ENCODE data around the gene LUC7L3. TPM values are rescaled to one million over a fixed set of nuclear protein-coding genes. Genes with fewer than 3 reads are reported as not detected.
"Not testable (repeated sequence)": the region's sequence is repeated elsewhere in the genome, so short reads cannot be mapped to it uniquely, and the experiment has no call there.

The LUC7L3 gene
- total and polyA plus RNA-seq, 5 donors: 61.7 to 76.7 (median 67.5) TPM

DNA sequence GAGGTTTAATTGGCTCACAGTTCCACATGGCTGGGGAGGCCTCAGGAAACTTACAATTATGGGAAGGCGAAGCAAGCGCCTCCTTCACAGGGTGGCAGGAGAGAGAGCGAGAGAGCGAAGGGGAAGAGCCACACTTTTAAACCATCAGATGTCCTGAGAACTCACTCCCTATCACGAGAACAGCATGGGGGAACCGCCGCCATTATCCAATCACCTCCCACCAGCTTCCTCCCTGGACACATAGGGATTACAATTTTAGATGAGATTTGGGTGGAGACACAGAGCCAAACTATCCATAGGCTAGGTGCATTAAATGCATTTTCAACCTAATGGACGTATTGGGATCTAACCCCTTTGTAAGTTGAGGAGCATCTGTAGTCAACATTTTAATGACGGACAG lies 6.8 kb upstream of the LUC7L3 start:
- H3K4me3 ChIP-seq (ENCODE audit: low read length): no peak overlapping the region
- intact Hi-C loops (cut with DNase I): no loop called here
- no peak overlapping the region for H3K27ac ChIP-seq (ENCODE audit: low read length)
- H3K9me3 ChIP-seq (ENCODE audit: control insufficient read depth, low read length): no peaks in the 10 kb centered on the region
- WGBS: 75% methylated on average over 9 of the region's 9 CpGs
- ATAC-seq (no peak), DNase-seq (no peak)
- no peaks in the 10 kb centered on the region for H3K27me3 ChIP-seq (ENCODE audit: control insufficient read depth, insufficient read depth)
- H3K4me1 ChIP-seq (ENCODE audit: control insufficient read depth, insufficient read depth, low read length): peaks cover 7% of the 10 kb centered on the region

DNA sequence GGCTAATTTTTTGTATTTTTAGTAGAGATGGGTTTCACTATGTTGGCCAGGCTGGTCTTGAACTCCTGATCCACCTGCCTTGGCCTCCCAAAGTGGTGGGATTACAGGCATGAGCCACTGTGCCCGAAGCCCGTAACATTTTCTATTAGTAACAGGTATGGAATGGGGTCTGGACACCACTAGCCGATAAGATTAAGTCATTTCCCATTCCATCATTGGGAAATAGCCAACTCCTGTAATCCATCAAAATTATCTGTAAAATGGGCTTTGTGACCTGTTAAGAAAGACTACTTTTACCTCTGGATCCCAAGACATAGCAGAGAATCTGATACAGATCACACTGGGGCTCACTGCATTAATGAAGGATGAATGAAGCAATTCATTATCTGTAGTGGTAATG lies 3.9 kb upstream of the LUC7L3 start:
- intact Hi-C loops (cut with DNase I): no loop called here
- WGBS: 81% methylated on average over 3 of the region's 3 CpGs
- Histone ChIP-seq H3K4me1 (ENCODE audit: control insufficient read depth, insufficient read depth, low read length) (peaks cover 2% of the 10 kb centered on the region), H3K27ac (ENCODE audit: low read length) (no peak overlapping the region), H3K27me3 (ENCODE audit: control insufficient read depth, insufficient read depth) (no peaks in the 10 kb centered on the region), H3K4me3 (ENCODE audit: low read length) (no peak overlapping the region), H3K9me3 (ENCODE audit: control insufficient read depth, low read length) (no peaks in the 10 kb centered on the region)
- no peak for ATAC-seq
- no peak for DNase-seq

DNA sequence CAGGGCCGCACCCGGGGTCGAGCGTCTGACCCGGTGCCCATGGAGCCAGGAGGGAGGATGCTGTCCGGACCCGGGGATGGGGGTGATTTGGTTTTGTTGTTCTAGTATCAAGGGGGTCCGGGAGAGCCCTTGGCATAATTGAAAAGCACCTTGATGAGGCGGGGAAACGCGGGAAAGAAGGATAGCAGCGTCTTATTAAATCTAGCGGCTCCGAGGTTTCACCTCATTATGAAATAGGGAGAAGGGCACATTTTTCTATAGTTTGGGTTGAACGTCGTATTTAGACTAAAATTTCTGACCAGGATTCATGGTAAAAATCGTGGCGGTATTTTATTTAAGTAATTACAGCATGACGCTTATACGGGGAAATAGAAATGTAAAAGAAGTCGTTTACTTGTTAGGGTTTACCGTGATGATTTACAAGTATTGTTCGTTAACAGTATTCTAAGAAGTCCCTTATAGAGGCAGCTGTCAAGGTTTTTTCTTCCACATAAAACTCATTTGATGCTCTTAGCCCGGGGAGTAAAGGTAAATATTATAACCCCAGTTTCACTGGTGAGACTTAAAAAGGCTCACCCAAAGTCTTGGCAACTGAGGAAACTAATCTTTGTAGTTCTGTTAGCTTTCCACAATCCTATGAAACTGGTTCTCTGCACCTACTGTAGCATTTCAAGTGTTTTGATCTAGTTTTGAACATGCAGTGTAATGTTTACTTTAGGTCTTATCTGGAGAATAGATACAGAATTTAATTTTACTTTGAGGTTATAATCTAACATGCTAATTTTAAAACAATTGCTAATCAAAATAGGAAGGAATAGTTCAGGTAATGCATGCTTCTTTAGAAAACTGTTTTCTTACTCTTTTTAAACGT lies 756 bp downstream of the LUC7L3 start:
- Histone ChIP-seq H3K4me3 (ENCODE audit: low read length) (peak overlapping the region; percentile 86), H3K9me3 (ENCODE audit: control insufficient read depth, low read length) (no peaks in the 10 kb centered on the region), H3K27me3 (ENCODE audit: control insufficient read depth, insufficient read depth) (no peaks in the 10 kb centered on the region), H3K27ac (ENCODE audit: low read length) (peak overlapping the region; percentile 97), H3K4me1 (ENCODE audit: control insufficient read depth, insufficient read depth, low read length) (peaks cover 4% of the 10 kb centered on the region)
- ATAC-seq: no peak
- WGBS: under 1% methylated on average over 25 of the region's 25 CpGs
- DNase-seq: no peak
- intact Hi-C loops (cut with DNase I): no loop called here

DNA sequence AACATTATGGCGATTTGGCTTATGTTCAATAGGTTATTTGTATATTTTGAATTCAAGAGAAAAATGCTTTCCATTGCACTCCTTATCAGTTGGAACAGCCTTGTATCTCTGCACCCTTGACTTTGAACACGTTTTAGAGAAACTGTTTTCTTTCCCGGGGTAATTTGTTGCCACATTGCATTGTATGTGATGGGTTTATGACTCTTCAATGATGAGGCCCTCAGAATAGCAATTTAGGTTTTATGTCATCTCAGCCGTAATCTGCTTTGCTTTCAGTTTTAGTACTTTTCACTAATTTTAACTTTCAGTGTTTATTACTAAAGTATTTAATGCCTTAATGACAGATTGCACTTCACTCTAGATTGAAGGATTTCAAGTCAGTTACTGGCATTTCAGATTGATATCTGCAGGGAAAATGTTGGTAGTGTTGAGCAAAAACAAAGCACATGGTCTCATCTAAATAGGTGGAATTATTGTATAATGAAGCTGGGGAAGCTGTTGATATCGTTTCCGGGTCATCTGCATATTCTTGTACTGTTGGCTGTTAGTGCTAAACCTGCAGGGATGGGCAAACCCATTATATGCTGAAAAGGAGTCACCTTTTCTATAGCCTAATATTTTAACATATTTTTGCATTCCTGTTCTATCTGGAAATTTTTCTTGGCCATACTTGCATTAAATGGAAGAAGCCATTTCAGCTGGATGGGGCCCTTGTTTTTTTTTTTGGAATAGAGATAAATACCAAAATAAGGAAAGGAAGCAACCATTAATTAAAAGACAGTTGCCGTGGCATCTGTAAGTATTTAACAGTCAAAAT lies 2.0 kb downstream of the LUC7L3 start:
- no peaks in the 10 kb centered on the region for H3K9me3 ChIP-seq (ENCODE audit: control insufficient read depth, low read length)
- H3K4me3 ChIP-seq (ENCODE audit: low read length): peak overlapping the region; percentile 86
- DNase-seq (no peak), ATAC-seq (no peak)
- no peak overlapping the region for H3K27ac ChIP-seq (ENCODE audit: low read length)
- H3K4me1 ChIP-seq (ENCODE audit: control insufficient read depth, insufficient read depth, low read length): peaks cover 10% of the 10 kb centered on the region
- WGBS: 4% methylated on average over 7 of the region's 7 CpGs
- no peaks in the 10 kb centered on the region for H3K27me3 ChIP-seq (ENCODE audit: control insufficient read depth, insufficient read depth)
- intact Hi-C loops (cut with DNase I): no loop called here

DNA sequence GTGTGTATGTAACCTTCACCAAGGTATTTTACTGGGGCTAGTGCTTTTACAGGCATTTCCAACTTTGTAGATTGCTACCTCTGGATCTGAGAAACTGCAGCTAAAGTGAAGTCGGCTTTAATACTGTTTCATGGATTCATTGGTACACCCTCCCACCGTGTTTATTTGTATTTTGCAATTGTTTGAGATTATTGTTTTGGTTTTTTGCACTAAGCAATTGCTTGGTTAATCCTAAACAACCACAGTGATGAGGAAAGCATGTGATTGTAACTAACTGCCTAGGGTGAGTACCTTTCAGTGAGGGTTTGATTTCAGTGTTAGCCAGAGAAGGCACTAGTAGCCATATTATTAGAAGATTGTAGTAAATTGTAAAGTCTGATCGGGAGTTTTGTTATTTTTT lies 3.3 kb downstream of the LUC7L3 start:
- intact Hi-C loops (cut with DNase I): no loop called here
- no peaks in the 10 kb centered on the region for H3K9me3 ChIP-seq (ENCODE audit: control insufficient read depth, low read length)
- H3K27me3 ChIP-seq (ENCODE audit: control insufficient read depth, insufficient read depth): no peaks in the 10 kb centered on the region
- no peak for DNase-seq
- WGBS: 47% methylated on average over 3 of the region's 3 CpGs
- peaks cover 10% of the 10 kb centered on the region for H3K4me1 ChIP-seq (ENCODE audit: control insufficient read depth, insufficient read depth, low read length)
- H3K4me3 ChIP-seq (ENCODE audit: low read length): peak overlapping the region; percentile 12
- no peak for ATAC-seq
- H3K27ac ChIP-seq (ENCODE audit: low read length): no peak overlapping the region

DNA sequence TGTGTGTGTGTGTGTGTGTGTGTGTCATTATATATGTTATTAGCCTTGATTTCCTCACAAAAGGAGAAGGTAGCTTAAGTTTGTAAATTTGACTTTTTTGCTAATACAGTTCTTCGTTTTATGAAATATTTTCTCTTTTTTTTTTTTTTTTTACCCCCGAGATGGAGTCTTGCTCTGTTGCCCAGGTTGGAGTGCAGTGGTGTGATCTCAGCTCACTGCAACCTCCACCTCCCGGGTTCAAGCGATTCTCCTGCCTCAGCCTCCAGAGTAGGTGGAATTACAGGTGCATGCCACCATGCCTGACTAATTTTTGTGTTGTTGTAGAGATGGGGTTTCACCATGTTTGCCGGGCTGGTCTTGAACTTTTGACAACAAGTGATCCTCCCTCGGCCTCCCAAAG lies 5.2 kb downstream of the LUC7L3 start:
- H3K27me3 ChIP-seq (ENCODE audit: control insufficient read depth, insufficient read depth); H3K9me3 ChIP-seq (ENCODE audit: control insufficient read depth, low read length); intact Hi-C loops (cut with DNase I); ATAC-seq; H3K4me3 ChIP-seq (ENCODE audit: low read length); DNase-seq; H3K27ac ChIP-seq (ENCODE audit: low read length): not testable (repeated sequence)
- 98% methylated on average over 6 of the region's 6 CpGs for WGBS
- peaks cover 11% of the 10 kb centered on the region for H3K4me1 ChIP-seq (ENCODE audit: control insufficient read depth, insufficient read depth, low read length)

DNA sequence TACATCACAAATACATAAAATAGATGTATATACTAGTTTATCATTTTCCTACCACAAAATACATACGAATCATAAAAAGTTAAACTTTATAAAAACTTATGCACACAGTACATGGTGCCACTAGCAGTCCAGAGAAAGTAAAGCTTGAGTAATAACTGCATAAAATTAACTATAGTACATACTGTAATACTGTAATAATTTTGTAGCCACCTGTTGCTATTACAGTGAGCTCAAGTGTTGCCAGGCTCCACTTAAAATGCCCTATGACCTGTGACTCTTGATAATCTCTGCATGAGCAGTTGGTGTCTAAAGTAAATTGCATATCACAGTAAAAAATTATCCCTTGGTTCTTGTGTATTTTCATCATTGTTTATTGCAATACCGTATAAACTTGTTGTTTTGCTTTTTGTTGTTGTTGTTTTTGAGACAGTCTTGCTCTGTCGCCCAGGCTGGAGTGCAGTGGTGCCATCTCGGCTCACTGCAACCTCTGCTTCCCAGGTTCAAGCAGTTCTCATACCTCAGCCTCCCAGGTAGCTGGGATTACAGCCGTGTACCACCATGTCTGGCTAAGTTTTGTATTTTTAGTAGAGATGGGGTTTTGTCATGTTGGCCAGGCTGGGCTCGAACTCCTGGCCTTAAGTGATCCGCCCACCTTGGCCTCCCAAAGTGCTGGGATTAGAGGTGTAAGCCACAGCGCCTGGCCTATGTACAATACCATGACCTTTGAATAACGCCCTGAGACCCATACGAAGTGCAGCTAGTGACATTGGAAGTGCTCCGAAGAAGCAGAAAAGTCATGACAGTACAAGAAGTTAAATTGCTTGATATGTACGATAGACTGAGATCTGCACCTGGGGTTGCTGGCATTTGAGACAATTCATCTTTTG lies 6.6 kb downstream of the LUC7L3 start:
- Histone ChIP-seq H3K4me1 (ENCODE audit: control insufficient read depth, insufficient read depth, low read length) (peaks cover 17% of the 10 kb centered on the region), H3K4me3 (ENCODE audit: low read length) (no peak overlapping the region), H3K27ac (ENCODE audit: low read length) (no peak overlapping the region), H3K9me3 (ENCODE audit: control insufficient read depth, low read length) (no peaks in the 10 kb centered on the region), H3K27me3 (ENCODE audit: control insufficient read depth, insufficient read depth) (no peaks in the 10 kb centered on the region)
- 75% methylated on average over 12 of the region's 12 CpGs for WGBS
- no peak for DNase-seq
- intact Hi-C loops (cut with DNase I): no loop called here
- ATAC-seq: no peak

DNA sequence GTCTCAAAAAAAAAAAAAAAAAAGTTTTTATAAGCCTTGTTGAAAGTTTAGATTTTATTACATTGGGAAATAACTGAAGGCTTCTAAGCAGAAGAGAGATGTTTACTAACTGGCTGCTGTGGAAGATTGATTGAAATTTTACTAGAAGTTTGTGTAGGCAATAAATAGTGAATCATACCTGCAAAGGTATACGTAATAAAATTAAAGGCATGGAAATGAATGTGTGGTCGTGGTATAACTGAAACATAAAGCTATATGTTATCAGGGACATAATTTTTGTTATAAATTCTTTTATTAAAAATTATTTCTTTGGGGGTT lies 8.7 kb downstream of the LUC7L3 start:
- Histone ChIP-seq H3K27me3 (ENCODE audit: control insufficient read depth, insufficient read depth) (no peaks in the 10 kb centered on the region), H3K9me3 (ENCODE audit: control insufficient read depth, low read length) (no peaks in the 10 kb centered on the region), H3K27ac (ENCODE audit: low read length) (no peak overlapping the region), H3K4me3 (ENCODE audit: low read length) (no peak overlapping the region), H3K4me1 (ENCODE audit: control insufficient read depth, insufficient read depth, low read length) (peaks cover 21% of the 10 kb centered on the region)
- WGBS: 85% methylated on average over 2 of the region's 2 CpGs
- intact Hi-C loops (cut with DNase I): no loop called here
- ATAC-seq (no peak), DNase-seq (no peak)

DNA sequence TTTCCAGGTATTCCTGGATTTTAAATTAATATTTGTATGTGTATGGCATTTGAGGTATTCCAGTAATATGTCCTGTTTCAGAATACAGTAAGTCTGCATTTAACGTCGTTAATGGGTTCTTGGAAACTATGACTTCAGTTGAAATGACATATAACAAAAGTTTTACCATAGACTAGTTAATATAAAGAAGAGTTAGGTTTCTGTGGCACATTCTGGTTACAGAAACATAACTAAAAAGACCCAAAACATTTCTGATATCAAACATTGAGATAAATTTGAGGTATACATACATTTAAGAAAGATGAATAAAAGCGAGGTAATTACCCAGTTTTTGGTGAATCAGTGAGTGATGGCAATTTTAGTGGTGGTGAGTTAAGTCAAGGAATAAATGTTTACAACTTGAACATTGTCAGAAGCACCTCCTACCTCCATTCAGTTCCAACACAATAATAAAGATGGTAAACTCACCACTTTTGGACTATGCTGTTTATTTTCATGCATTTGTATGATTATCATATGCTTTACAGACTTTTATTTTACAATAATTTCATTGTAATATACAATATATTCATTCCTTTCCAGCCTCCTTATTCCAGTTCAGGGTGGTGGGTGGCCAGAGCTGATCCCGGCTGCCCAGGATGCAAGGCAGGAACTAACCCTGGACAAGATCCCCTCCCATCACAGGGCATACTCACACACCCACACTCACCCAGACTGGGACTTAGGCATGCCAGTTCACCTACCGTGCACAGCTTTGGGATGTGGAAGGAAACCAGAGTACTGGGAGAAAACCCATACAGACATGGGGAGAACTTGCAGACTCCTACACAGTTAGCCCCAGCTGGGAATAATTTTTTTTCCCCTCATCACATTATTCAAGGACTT lies 9.7 kb downstream of the LUC7L3 start:
- peaks cover 19% of the 10 kb centered on the region for H3K4me1 ChIP-seq (ENCODE audit: control insufficient read depth, insufficient read depth, low read length)
- no peak overlapping the region for H3K4me3 ChIP-seq (ENCODE audit: low read length)
- no peak overlapping the region for H3K27ac ChIP-seq (ENCODE audit: low read length)
- peak in 1 of 2 donors; percentile 25 for ATAC-seq
- no peaks in the 10 kb centered on the region for H3K9me3 ChIP-seq (ENCODE audit: control insufficient read depth, low read length)
- no peaks in the 10 kb centered on the region for H3K27me3 ChIP-seq (ENCODE audit: control insufficient read depth, insufficient read depth)
- intact Hi-C loops (cut with DNase I): no loop called here
- no peak for DNase-seq
- WGBS: 65% methylated on average over 5 of the region's 5 CpGs

Measured in right cardiac atrium (tissue), 5 donors.